Neuronal stem cell (in vitro differentiated cells): ENCODE results near the gene TAF6L. TPM values are rescaled to one million over a fixed set of nuclear protein-coding genes. Genes with fewer than 3 reads are reported as not detected.

Source experiments
- small RNA-seq: library from polyadenylated mRNA; stranded (forward); fragments of <200 nt; extraction: miRNeasy Mini kit (QIAGEN cat#:217004); gene quantifications from one replicate; pipeline ENCODE3, GENCODE V24; 2013; ENCODE audit not compliant: insufficient read depth

TAF6L gene

Small RNA genes within 50 kb of the gene (small RNA-seq; reads per million reads assigned to genes)
- gene MIR6514 (5.5 reads per million, percentile 26 among the genes with 10 or more reads in this experiment), gene RNU6-118P (not detected)
